ENCODE measurements around the gene HAUS7.

Gene HAUS7

GRCh38 chrX:153464116-153464515, 6.3 kb downstream of the HAUS7 start:
- H3K27ac ChIP-seq: no peak overlapping the region
- no peak for DNase-seq (ENCODE audit: low spot score)
- H3K4me3 ChIP-seq: no peak overlapping the region
- TF ChIP-seq, protein P1, sequence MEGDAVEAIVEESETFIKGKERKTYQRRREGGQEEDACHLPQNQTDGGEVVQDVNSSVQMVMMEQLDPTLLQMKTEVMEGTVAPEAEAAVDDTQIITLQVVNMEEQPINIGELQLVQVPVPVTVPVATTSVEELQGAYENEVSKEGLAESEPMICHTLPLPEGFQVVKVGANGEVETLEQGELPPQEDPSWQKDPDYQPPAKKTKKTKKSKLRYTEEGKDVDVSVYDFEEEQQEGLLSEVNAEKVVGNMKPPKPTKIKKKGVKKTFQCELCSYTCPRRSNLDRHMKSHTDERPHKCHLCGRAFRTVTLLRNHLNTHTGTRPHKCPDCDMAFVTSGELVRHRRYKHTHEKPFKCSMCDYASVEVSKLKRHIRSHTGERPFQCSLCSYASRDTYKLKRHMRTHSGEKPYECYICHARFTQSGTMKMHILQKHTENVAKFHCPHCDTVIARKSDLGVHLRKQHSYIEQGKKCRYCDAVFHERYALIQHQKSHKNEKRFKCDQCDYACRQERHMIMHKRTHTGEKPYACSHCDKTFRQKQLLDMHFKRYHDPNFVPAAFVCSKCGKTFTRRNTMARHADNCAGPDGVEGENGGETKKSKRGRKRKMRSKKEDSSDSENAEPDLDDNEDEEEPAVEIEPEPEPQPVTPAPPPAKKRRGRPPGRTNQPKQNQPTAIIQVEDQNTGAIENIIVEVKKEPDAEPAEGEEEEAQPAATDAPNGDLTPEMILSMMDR (IDR thresholded peaks at IDR 0.05): no peak

GRCh38 chrX:153463556-153463955, 6.8 kb downstream of the HAUS7 start:
- Histone ChIP-seq H3K4me3 (no peak overlapping the region), H3K27ac (no peak overlapping the region)
- no peak for DNase-seq (ENCODE audit: low spot score)
- TF ChIP-seq, protein P1 (IDR thresholded peaks at IDR 0.05): no peak

GRCh38 chrX:153463031-153463430, 7.3 kb downstream of the HAUS7 start:
- DNase-seq (ENCODE audit: low spot score): no peak
- Histone ChIP-seq H3K27ac (no peak overlapping the region), H3K4me3 (no peak overlapping the region)
- TF ChIP-seq, protein P1 (IDR thresholded peaks at IDR 0.05): no peak

DNA sequence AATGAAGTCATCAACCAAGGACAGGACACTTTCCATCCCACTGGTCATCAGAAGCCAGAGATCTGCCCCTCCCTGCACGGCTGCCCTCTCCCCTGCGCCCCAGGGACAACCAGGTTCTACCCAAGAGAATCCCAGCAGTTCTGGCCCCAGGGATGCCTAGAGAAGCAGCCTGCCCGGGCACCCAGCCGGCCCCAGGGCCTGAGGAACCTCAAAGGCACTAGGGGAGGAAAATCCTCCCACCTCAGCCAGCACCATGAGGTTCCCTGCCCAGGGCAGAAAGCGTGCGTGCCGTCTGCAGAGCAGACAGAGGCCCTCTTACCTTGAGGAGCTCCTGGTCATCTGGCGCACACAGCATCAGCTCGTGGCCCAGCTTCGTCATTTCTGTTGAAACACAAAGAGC, 8.1 kb downstream of the HAUS7 start:
- DNase-seq (ENCODE audit: low spot score): no peak
- no peak overlapping the region for H3K27ac ChIP-seq
- TF ChIP-seq, protein P1 (IDR thresholded peaks at IDR 0.05): no peak
- H3K4me3 ChIP-seq: no peak overlapping the region

- TF ChIP-seq, protein P1 (IDR thresholded peaks at IDR 0.05): no peak
- DNase-seq (ENCODE audit: low spot score): no peak
- Histone ChIP-seq H3K27ac (no peak overlapping the region), H3K4me3 (no peak overlapping the region)
Observed at GRCh38 chrX:153460826-153461225, 9.6 kb downstream of the HAUS7 start.

DNA sequence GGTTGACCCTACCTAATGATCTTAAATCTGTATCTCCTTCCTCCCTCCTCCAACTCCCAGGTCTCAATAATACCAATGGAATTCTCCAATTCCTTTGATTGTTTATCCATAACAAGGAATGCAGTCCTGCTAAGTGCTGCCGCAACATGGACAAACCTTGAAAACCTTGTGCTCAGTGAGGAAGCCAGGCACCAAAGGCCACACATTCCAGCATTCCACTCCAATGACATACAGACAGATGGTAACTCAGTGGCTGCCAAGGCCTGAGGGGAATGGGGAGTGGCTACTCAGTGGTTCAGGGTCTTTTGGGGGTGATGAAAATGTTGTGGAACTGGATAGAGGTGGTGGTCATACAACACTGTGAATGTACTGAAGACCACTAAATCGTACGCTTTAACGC, 10.4 kb downstream of the HAUS7 start:
- Histone ChIP-seq H3K4me3 (no peak overlapping the region), H3K27ac (no peak overlapping the region)
- TF ChIP-seq, protein P1 (IDR thresholded peaks at IDR 0.05): no peak
- no peak for DNase-seq (ENCODE audit: low spot score)

- Histone ChIP-seq H3K4me3 (no peak overlapping the region), H3K27ac (no peak overlapping the region)
- TF ChIP-seq, protein P1 (IDR thresholded peaks at IDR 0.05): no peak
- DNase-seq (ENCODE audit: low spot score): no peak
Observed at GRCh38 chrX:153458476-153458875, 11.9 kb downstream of the HAUS7 start.

Measured in coronary artery (tissue), 2 donors.